HepG2 (cell line): ENCODE results near the gene TAT. TPM values are rescaled to one million over a fixed set of nuclear protein-coding genes. Genes with fewer than 3 reads are reported as not detected.

Experiments
- BRF2 ChIP-seq: sonication (generic); formaldehyde crosslinking; IDR thresholded peaks from 2 replicates; pipeline ENCODE4 v1.8.1; 2022; ENCODE audit warnings: mild to moderate bottlenecking, missing genetic modification reagents
- CCDC6 ChIP-seq: sonication (generic); formaldehyde crosslinking; IDR thresholded peaks from 2 replicates; pipeline ENCODE4 v1.8.1; 2022; ENCODE audit warnings: mild to moderate bottlenecking, missing genetic modification reagents, moderate library complexity
- HNF4A ChIP-seq: sonication (generic); formaldehyde crosslinking; IDR thresholded peaks from 2 replicates; pipeline ENCODE4 v1.4.0; 2020; ENCODE audit warnings: missing genetic modification reagents
- MAF1 ChIP-seq: sonication (generic); formaldehyde crosslinking; IDR thresholded peaks from 2 replicates; pipeline ENCODE4 v1.5.0; 2020; ENCODE audit warnings: missing genetic modification reagents, borderline replicate concordance
- MLLT10 ChIP-seq: sonication (generic); formaldehyde crosslinking; IDR thresholded peaks from 2 replicates; pipeline ENCODE4 v1.4.0; 2020; ENCODE audit warnings: missing genetic modification reagents
- MTA1 ChIP-seq: sonication (generic); formaldehyde crosslinking; IDR thresholded peaks from 2 replicates; pipeline ENCODE4 v1.4.0; 2020; ENCODE audit warnings: missing genetic modification reagents, mild to moderate bottlenecking, borderline replicate concordance
- MTF2 ChIP-seq: sonication (generic); formaldehyde crosslinking; IDR thresholded peaks from 2 replicates; pipeline ENCODE4 v1.5.0; 2020; ENCODE audit warnings: missing genetic modification reagents, borderline replicate concordance
- MZF1 ChIP-seq: sonication (generic); formaldehyde crosslinking; IDR thresholded peaks from 2 replicates; pipeline ENCODE4 v1.8.1; 2023; ENCODE audit warnings: mild to moderate bottlenecking, missing genetic modification reagents, borderline replicate concordance
- NCOA5 ChIP-seq: sonication (generic); formaldehyde crosslinking; IDR thresholded peaks from 2 replicates; pipeline ENCODE4 v1.4.0; 2020; ENCODE audit warnings: missing genetic modification reagents
- RAD51 ChIP-seq: fragments of 450-650 bp; IDR thresholded peaks from 2 replicates; pipeline ENCODE4 v1.6.1; 2016; ENCODE audit warnings: borderline replicate concordance
- TGIF2 ChIP-seq: IDR thresholded peaks from 2 replicates; pipeline ENCODE4 v1.6.1; 2016; ENCODE audit warnings: control low read depth, missing compliant biosample characterization
- XBP1 ChIP-seq: sonication (generic); formaldehyde crosslinking; IDR thresholded peaks from 2 replicates; pipeline ENCODE4 v1.5.0; 2020; ENCODE audit warnings: missing genetic modification reagents
- ZFAT ChIP-seq: sonication (generic); formaldehyde crosslinking; conservative IDR thresholded peaks from 2 replicates; pipeline ENCODE4 v1.8.1; 2023; ENCODE audit warnings: missing genetic modification reagents, inconsistent platforms
- ZFY ChIP-seq: sonication (generic); formaldehyde crosslinking; IDR thresholded peaks from 2 replicates; pipeline ENCODE4 v1.4.0; 2020; ENCODE audit warnings: missing genetic modification reagents
- ZNF251 ChIP-seq: sonication (generic); formaldehyde crosslinking; IDR thresholded peaks from 2 replicates; pipeline ENCODE4 v1.9.0; 2021; ENCODE audit warnings: mild to moderate bottlenecking, missing genetic modification reagents
- ZNF563 ChIP-seq: sonication (generic); formaldehyde crosslinking; IDR thresholded peaks from 2 replicates; pipeline ENCODE4 v1.8.0; 2022; ENCODE audit warnings: mild to moderate bottlenecking, moderate library complexity, missing genetic modification reagents
- ZNF7 ChIP-seq: IDR thresholded peaks from 2 replicates; pipeline ENCODE4 v1.6.1; 2016; ENCODE audit warnings: missing biosample characterization, missing genetic modification reagents
- polyA plus RNA-seq, 8 experiments: library from polyadenylated mRNA; depleted of rRNA in 3 of 8; stranded (reverse) in 7 of 8; unstranded in 1 of 8; fragments of >200 nt; fragmentation: Illumina TruSeq in 4 of 8; extraction: Trizol in 4 of 8; gene quantifications; 2 replicates each; pipeline versions ENCODE4 v1.2.1 to v1.2.3, GENCODE V29; 2011 to 2016; ENCODE audit warnings: low read depth in 4 of 8, missing spikeins in 1 of 8, mixed read lengths in 1 of 8; ENCODE audit not compliant: insufficient read depth in 1 of 8
- total RNA-seq, 5 experiments: library from RNA; depleted of rRNA; stranded (reverse); fragments of >200 nt; fragmentation: Illumina TruSeq; extraction: Trizol; gene quantifications; 2 replicates each; pipeline ENCODE4 v1.2.3, GENCODE V29; 2016; ENCODE audit warnings: low read depth in 1 of 5
- TF ChIP-seq, protein P1 (sequence below): IDR thresholded peaks from 2 replicates; pipeline ENCODE4 v1.6.1; 2016; ENCODE audit warnings: low read depth, control low read depth

TAT gene
- total and polyA plus RNA-seq, 2 of the 13 experiments (the other 11 are each of a cell fraction or from before 2014, with no cell fraction given), result 1.6 to 5.8 TPM

- TF ChIP-seq MTF2 (CRISPR knock-in tag) (no peak), NCOA5 (CRISPR knock-in tag) (no peak), HNF4A (peak; percentile 81), MTA1 (no peak), XBP1 (CRISPR knock-in tag) (no peak), RAD51 (no peak), ZNF563 (CRISPR knock-in tag) (no peak), ZNF251 (CRISPR knock-in tag) (no peak), MLLT10 (CRISPR knock-in tag) (no peak), TGIF2 (CRISPR knock-in tag) (no peak), CCDC6 (CRISPR knock-in tag) (no peak), ZFAT (CRISPR knock-in tag) (peak; percentile 64; the same call in 1 of the 2 replicates), MAF1 (no peak), BRF2 (no peak), ZFY (CRISPR knock-in tag) (no peak), MZF1 (CRISPR knock-in tag) (no peak), ZNF7 (CRISPR knock-in tag) (no peak)
- TF ChIP-seq, protein P1, sequence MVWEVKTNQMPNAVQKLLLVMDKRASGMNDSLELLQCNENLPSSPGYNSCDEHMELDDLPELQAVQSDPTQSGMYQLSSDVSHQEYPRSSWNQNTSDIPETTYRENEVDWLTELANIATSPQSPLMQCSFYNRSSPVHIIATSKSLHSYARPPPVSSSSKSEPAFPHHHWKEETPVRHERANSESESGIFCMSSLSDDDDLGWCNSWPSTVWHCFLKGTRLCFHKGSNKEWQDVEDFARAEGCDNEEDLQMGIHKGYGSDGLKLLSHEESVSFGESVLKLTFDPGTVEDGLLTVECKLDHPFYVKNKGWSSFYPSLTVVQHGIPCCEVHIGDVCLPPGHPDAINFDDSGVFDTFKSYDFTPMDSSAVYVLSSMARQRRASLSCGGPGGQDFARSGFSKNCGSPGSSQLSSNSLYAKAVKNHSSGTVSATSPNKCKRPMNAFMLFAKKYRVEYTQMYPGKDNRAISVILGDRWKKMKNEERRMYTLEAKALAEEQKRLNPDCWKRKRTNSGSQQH (CRISPR knock-in tag), result no peak
Measured at GRCh38 chr16:71557954-71558582, 18.8 kb downstream of the TAT start (continued).
